GM19328 (cell line): Measurements from ENCODE around the gene PSRC1.
A peak's percentile ranks its signal among the peaks of the same experiment; 100 is the strongest.

Experiments used
- ATAC-seq: cut with Tn5 transposase; IDR thresholded peaks from one replicate; pipeline ENCODE4 v1.9.1; 2021; ENCODE audit warnings: mild to moderate bottlenecking, moderate library complexity; ENCODE audit not compliant: unreplicated experiment

PSRC1 gene

GRCh38 chr1:109248797-109249629, 33.9 kb downstream of the PSRC1 start, which contains the start of gene CELSR2:
Gene CELSR2 (plus strand): TSS chr1:109249539. CDS start chr1:109250080, 541 bp downstream.
- peak; percentile 84 for ATAC-seq

- ATAC-seq, result no peak
Observed at GRCh38 chr1:109248444-109248796, 34.5 kb downstream of the PSRC1 start.

DNA sequence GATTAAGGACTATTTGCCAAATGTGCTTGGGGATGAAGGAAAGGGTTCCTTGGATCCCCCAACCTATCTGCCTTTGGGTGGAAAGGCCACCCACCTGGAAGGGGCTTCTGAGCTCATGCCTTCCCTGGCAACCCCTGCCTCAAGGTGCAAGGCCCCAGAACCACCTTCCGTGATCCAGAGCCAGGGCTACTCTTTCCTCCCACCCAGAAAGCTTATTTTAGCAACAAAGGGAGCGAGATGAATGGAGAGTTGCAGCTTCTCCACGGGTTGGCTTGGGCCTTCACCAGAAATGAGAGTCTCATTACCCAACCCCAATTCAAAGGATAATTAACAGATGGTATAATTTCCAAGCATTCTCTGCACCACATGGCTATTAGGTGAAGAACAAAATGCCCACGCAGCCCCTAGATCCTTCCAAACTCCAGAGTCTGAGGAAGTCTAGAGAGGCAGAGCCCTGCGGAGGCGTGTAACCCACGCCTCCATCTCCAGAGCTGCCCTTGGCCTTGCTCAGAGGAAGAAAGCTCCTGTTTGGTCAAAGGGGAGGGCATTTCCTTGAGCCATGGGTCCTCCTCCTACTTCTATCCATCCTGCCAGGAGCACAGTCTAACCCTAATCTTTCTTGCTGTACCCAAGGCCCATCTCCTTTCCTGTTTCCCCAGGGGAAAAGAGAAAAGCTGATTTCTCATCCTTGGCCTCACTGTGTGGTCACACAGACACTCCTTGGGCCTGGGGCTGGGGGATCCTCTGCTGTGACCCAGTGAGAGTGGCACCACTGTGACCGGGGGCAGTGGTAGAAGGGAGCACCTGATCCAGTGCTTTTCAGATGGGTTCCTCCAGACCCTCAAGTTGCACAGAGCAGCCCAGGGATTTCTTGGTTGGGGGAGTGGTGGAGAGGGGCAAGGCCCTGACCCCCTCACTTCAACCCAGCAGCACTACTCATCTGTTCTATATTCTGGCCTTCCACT, 35.3 kb downstream of the PSRC1 start:
- no peak for ATAC-seq

- no peak for ATAC-seq
Observed at GRCh38 chr1:109246141-109246551, 36.8 kb downstream of the PSRC1 start.

DNA sequence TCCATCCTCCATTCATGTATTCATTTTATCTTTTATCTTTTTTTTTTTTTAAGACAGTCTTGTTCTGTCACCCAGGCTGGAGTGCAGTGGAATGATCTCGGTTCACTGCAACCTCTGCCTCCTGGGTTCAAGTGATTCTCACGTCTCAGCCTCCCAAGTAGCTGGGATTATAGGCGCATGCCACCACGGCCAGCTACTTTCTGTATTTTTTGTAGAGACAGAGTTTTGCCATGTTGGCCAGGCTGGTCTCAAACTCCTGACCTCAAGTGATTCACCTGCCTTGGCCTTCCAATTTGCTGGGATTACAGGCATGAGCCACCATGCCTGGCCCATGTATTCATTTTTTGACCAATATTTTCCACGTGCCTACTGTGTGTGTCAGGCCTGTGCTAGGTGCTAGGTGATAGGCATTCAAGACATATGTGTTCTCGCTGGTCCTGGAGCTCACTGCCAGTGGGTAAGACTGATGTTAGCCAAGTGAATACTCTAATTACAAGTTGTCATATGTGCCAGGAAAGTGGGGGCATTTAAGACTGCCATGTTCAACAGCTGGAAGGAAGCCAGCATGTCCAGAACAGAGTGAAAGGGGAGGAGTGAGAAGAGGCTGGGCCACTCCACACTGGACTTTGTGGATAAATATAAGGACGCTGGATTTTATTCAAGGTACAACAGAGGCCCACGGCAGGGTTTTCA, 38.9 kb downstream of the PSRC1 start:
- no peak for ATAC-seq

- ATAC-seq, result no peak
Observed at GRCh38 chr1:109243221-109243620, 39.7 kb downstream of the PSRC1 start.

DNA sequence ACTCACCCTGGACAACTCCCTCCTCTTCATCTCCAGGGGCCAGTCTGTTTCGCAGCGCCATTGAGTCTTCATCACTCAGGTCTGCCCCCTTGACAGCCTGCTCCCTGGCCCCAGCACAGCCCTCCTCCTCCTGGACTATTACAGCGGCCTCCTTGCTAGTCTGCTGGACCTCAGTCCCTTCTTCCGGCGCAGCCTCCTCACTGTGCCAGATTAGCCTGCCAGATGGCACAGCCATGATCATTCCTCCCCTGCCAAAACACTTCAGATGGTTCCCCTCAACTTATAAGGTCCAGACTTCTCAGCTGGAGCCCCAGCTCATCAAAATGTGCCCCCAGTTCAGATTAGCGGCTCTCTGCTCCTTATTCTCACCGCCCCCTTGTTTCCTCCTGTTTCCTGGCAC, 40.6 kb downstream of the PSRC1 start:
- no peak for ATAC-seq

GRCh38 chr1:109241841-109242345, 41.1 kb downstream of the PSRC1 start:
- no peak for ATAC-seq

- ATAC-seq, result no peak
Observed at GRCh38 chr1:109241344-109241743, 41.6 kb downstream of the PSRC1 start.

DNA sequence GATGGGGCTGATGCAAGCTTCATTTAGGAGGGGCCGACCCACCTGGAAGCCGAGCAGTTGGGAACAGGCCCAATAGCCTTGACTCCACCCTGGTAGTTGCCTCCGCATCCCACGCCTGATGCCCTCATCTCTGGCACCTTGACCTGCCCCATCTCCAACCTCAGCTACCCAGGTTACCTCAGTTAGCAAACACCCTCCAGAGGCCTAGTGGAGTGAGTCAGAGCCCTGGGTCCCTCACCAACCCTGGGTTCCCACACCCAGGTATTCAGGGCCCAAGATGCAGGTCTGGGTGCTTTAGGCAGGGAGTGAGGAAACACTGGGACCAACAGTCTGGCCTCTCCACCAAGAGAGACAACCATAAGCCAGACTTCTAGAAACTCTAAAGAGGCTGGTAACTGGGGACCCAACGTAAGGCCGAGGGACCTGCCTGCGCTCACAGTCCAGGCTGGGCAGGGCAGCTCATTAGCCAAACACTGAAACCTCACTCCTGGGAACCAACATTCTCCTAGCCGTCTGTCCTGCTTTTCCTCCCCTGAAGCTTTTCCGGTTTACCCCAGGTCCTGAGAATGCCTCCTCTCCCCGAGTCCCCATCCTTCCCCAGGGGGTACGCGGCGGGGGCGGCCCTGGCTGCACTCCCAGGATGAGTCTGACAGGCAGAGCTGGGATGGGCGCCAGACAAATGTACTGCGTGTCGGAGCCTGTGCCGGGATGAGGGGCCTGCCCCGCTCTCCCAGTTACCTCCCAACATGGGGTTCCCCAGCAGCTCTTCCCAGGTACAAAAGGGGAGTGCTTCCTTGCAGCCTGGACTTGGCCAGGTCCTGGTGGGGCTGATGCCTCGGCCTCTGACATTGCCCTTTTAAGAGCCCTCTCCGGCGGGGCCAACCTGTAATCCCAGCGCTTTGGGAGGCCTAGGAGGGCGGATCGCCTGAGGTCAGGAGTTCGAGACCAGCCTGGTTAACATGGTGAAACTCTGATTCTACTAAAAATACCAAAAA, 42.5 kb downstream of the PSRC1 start:
- ATAC-seq, result no peak

DNA sequence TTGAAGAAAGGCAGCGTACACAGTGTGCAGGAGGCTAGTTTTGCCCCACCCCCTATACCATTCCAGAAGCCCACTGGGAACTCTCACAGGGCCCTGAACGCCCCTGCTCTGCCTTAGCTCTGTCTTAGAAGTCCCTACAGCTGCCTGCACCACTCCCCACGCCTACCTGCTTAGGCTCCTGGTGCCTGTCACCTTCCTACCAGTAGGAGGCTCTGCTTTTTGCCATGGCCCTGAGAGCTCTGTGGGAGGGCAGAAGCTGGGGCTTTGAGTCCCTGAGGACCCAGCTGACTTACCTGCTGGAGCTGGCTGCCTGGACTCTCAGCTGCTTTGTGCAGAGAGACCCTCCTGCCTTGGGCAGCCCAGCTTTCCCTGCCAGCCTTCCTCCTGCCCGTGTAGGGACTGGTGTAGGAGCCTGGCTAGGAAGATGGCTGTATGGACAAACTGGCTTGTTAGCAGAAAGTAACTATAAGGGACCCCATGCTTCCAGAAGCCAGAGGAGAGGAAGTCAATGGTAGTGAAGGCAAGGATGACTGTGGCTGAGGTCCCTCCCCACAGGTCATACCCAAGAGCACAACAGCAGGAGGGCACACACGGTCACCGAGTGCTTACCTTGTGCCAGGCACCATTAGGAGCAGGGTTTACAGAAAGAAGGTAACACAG, 43.4 kb downstream of the PSRC1 start:
- no peak for ATAC-seq

DNA sequence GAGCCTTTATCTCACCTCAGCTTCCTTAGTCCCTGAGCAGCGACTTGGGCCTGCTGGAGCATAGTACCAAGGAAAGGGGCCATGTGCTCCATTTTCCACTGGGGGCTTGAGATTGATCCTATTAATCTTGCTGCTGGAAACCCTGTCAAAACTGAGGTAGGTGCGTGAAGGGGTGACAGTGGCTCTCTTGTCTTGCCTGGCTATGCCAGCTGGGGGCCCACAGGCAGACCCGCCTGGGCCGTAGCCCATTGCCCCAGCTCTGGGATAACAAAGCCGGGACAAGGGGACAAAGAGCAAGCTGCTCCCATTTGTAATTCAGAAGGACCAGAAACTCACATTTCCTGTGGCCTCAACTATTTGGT, 43.9 kb downstream of the PSRC1 start:
- no peak for ATAC-seq

GRCh38 chr1:109238382-109238781, 44.6 kb downstream of the PSRC1 start:
- ATAC-seq, result no peak

DNA sequence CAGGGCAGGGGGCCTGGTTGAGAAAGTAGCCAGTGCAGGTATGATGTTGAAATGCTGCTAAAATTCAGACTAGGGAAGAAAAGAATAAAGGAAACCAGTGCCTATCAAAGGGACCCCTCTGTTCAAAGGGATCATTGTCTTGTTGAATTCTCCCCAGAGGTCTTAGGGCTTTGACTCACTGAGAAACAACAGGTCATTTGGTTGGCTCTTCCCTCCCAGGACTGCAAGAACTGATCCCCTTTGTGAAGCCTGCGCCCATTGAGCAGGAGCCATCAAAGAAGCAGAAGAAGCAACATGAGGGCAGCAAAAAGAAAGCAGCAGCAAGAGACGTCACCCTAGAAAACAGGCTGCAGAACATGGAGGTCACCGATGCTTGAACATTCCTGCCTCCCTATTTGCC, 45.4 kb downstream of the PSRC1 start:
- ATAC-seq, result no peak

DNA sequence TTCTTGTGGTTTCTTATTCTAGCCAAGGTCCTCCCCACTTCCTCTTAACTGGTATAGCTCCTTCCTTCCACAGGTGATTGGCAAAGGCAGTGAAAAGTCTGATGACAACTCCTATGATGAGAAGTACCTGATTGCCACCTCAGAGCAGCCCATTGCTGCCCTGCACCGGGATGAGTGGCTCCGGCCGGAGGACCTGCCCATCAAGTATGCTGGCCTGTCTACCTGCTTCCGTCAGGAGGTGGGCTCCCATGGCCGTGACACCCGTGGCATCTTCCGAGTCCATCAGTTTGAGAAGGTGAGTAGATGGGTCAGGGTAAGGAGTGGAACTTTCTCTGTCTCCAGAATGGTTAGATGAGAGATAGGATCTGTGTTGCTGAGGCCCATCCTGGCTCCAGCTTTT, 47.8 kb downstream of the PSRC1 start:
- no peak for ATAC-seq

GRCh38 chr1:109231066-109231465, 51.9 kb downstream of the PSRC1 start:
- no peak for ATAC-seq
